Activated CD4-positive, alpha-beta memory T cell treated with anti-CD3 and anti-CD28 coated beads, Interleukin-2, amount 10 ng/mL, durations not matched to agents 7 days and 5 days (primary cell): Measurements from ENCODE around the gene MRPL17. TPM values are rescaled to one million over a fixed set of nuclear protein-coding genes. Genes with fewer than 3 reads are reported as not detected.

Source experiments
- CTCF ChIA-PET: fragments of 350-600 bp; sonication (Branson Sonifier 250); formaldehyde crosslinking; loops from one replicate; lab custom pipeline; 2021; ENCODE audit warnings: antibody characterized with exemption, inconsistent platforms; lab: Charles Lee
- POLR2A ChIA-PET: fragments of 350-600 bp; sonication (Branson Sonifier 250); formaldehyde crosslinking; loops from one replicate; lab custom pipeline; 2021; ENCODE audit warnings: antibody characterized with exemption; lab: Charles Lee
- DNase-seq: peaks from one replicate; pipeline ENCODE4 v3.0.0-alpha.2; 2020
- H3K27ac Mint-ChIP-seq: one replicate; pipeline ENCODE4 v1.8.0; 2021; ENCODE audit warnings: mild to moderate bottlenecking, mixed read lengths
- H3K27me3 Mint-ChIP-seq: one replicate; pipeline ENCODE4 v1.8.0; 2021; ENCODE audit warnings: mixed read lengths
- H3K36me3 Mint-ChIP-seq: one replicate; pipeline ENCODE4 v1.8.0; 2021; ENCODE audit warnings: low read depth, mixed read lengths
- H3K4me1 Mint-ChIP-seq: one replicate; pipeline ENCODE4 v1.8.0; 2021; ENCODE audit warnings: mixed read lengths
- H3K4me3 Mint-ChIP-seq: one replicate; pipeline ENCODE4 v1.8.0; 2021; ENCODE audit warnings: mild to moderate bottlenecking, mixed read lengths
- H3K9me3 Mint-ChIP-seq: one replicate; pipeline ENCODE4 v1.8.0; 2021; ENCODE audit warnings: mixed read lengths
- total RNA-seq, 2 experiments: library from RNA; stranded (reverse); gene quantifications; one replicate each; pipeline ENCODE4 v1.2.3, GENCODE V29; 2021

Gene MRPL17
- total RNA-seq, 2 experiments from 2014 or later, result 54.1 to 56.3 TPM

- ChIA-PET CTCF (interaction anchor here (0.6 to 3.3 kb wide), 4 partner anchors 19 to 45 kb away, joined by 3 to 18 read pairs (median 6); partner anchors contain the start of genes MRPL17 and TPP1), POLR2A (interaction anchor here (0.8 to 1.8 kb wide), 2 partner anchors 36 to 37 kb away, joined by 3 to 5 read pairs; partner anchors contain the start of gene TAF10)
- H3K27me3 Mint-ChIP-seq, result no peaks in the 10 kb centered on the region
- H3K36me3 Mint-ChIP-seq, result no peaks in the 10 kb centered on the region
- no peak for DNase-seq
- H3K4me1 Mint-ChIP-seq, result no peaks in the 10 kb centered on the region
- no peak overlapping the region for H3K27ac Mint-ChIP-seq
- H3K9me3 Mint-ChIP-seq, result no peaks in the 10 kb centered on the region
- no peak overlapping the region for H3K4me3 Mint-ChIP-seq
Observed at GRCh38 chr11:6648501-6648900, 34.6 kb downstream of the MRPL17 start.

- no peaks in the 10 kb centered on the region for H3K4me1 Mint-ChIP-seq
- H3K9me3 Mint-ChIP-seq, result no peaks in the 10 kb centered on the region
- CTCF ChIA-PET, result interaction anchor here (0.9 to 3.3 kb wide), 3 partner anchors 20 to 204 kb away, joined by 3 to 18 read pairs (median 4); no protein-coding TSS in a partner anchor
Observed at GRCh38 chr11:6647836-6648235, 35.3 kb downstream of the MRPL17 start.

GRCh38 chr11:6646918-6647679, 36.0 kb downstream of the MRPL17 start:
- H3K4me3 Mint-ChIP-seq, result no peak overlapping the region
- no peak overlapping the region for H3K27ac Mint-ChIP-seq
- ChIA-PET POLR2A (interaction anchor here (1.1 to 2.1 kb wide), 5 partner anchors 16 to 36 kb away, joined by 3 to 20 read pairs (median 5); partner anchors contain the start of genes TAF10 and TPP1), CTCF (interaction anchor here (0.7 to 3.3 kb wide), 7 partner anchors 12 to 204 kb away, joined by 3 to 18 read pairs (median 3); partner anchors contain the start of gene TPP1)
- H3K9me3 Mint-ChIP-seq, result no peaks in the 10 kb centered on the region
- DNase-seq, result peak; percentile 36
- H3K27me3 Mint-ChIP-seq, result no peaks in the 10 kb centered on the region
- H3K4me1 Mint-ChIP-seq, result no peaks in the 10 kb centered on the region
- H3K36me3 Mint-ChIP-seq, result no peaks in the 10 kb centered on the region

More at GRCh38 chr11:6647836-6648235, 35.3 kb downstream of the MRPL17 start:
- Mint-ChIP-seq H3K27me3 (no peaks in the 10 kb centered on the region), H3K36me3 (no peaks in the 10 kb centered on the region), H3K27ac (no peak overlapping the region), H3K4me3 (no peak overlapping the region)
- POLR2A ChIA-PET, result interaction anchor here (0.8 to 2.1 kb wide), 5 partner anchors 15 to 36 kb away, joined by 3 to 20 read pairs (median 5); partner anchors contain the start of genes TAF10 and TPP1
- DNase-seq, result no peak

- H3K27me3 Mint-ChIP-seq, result no peaks in the 10 kb centered on the region
- H3K36me3 Mint-ChIP-seq, result no peaks in the 10 kb centered on the region
- ChIA-PET POLR2A (interaction anchor here (1.2 to 2.1 kb wide), 4 partner anchors 24 to 35 kb away, joined by 5 to 20 read pairs (median 6); partner anchors contain the start of genes TAF10 and TPP1), CTCF (interaction anchor here (0.7 to 3.3 kb wide), 7 partner anchors 13 to 203 kb away, joined by 3 to 18 read pairs (median 3); partner anchors contain the start of gene TPP1)
- H3K4me3 Mint-ChIP-seq, result no peak overlapping the region
- no peaks in the 10 kb centered on the region for H3K9me3 Mint-ChIP-seq
- H3K27ac Mint-ChIP-seq, result no peak overlapping the region
- no peaks in the 10 kb centered on the region for H3K4me1 Mint-ChIP-seq
- no peak for DNase-seq
Observed at GRCh38 chr11:6646576-6646917, 36.6 kb downstream of the MRPL17 start.

- H3K36me3 Mint-ChIP-seq, result no peaks in the 10 kb centered on the region
- no peaks in the 10 kb centered on the region for H3K27me3 Mint-ChIP-seq
- DNase-seq, result no peak
Observed at GRCh38 chr11:6646071-6646470, 37.1 kb downstream of the MRPL17 start.

GRCh38 chr11:6642957-6643356, 40.2 kb downstream of the MRPL17 start:
- Mint-ChIP-seq H3K4me1 (no peaks in the 10 kb centered on the region), H3K27ac (no peak overlapping the region), H3K9me3 (no peaks in the 10 kb centered on the region), H3K27me3 (no peaks in the 10 kb centered on the region), H3K36me3 (no peaks in the 10 kb centered on the region), H3K4me3 (no peak overlapping the region)
- POLR2A ChIA-PET, result no interaction called here
- CTCF ChIA-PET, result interaction anchor here (0.6 to 1.2 kb wide), 2 partner anchors 14 to 1052 kb away, joined by 3 read pairs; no protein-coding TSS in a partner anchor
- no peak for DNase-seq

More at GRCh38 chr11:6646071-6646470, 37.1 kb downstream of the MRPL17 start:
- H3K9me3 Mint-ChIP-seq, result no peaks in the 10 kb centered on the region
- H3K4me1 Mint-ChIP-seq, result no peaks in the 10 kb centered on the region
- POLR2A ChIA-PET, result interaction anchor here (2.1 kb wide), 1 partner anchor 27 kb away, joined by 20 read pairs; the partner anchor contains the start of gene TPP1
- CTCF ChIA-PET, result interaction anchor here (1.3 to 3.3 kb wide), 2 partner anchors 22 to 115 kb away, joined by 3 to 18 read pairs; no protein-coding TSS in a partner anchor
- peak overlapping the region; percentile 6 for H3K27ac Mint-ChIP-seq
- H3K4me3 Mint-ChIP-seq, result no peak overlapping the region

GRCh38 chr11:6640985-6641701, 42.0 kb downstream of the MRPL17 start:
- no peak for DNase-seq
- Mint-ChIP-seq H3K27me3 (no peaks in the 10 kb centered on the region), H3K9me3 (no peaks in the 10 kb centered on the region), H3K27ac (no peak overlapping the region), H3K36me3 (no peaks in the 10 kb centered on the region), H3K4me1 (no peaks in the 10 kb centered on the region), H3K4me3 (no peak overlapping the region)
- CTCF ChIA-PET, result no interaction called here
- POLR2A ChIA-PET, result no interaction called here

- DNase-seq, result no peak
- Mint-ChIP-seq H3K27me3 (no peaks in the 10 kb centered on the region), H3K36me3 (no peaks in the 10 kb centered on the region), H3K4me1 (no peaks in the 10 kb centered on the region), H3K4me3 (no peak overlapping the region), H3K9me3 (no peaks in the 10 kb centered on the region), H3K27ac (no peak overlapping the region)
- POLR2A ChIA-PET, result no interaction called here
- CTCF ChIA-PET, result no interaction called here
Observed at GRCh38 chr11:6640036-6640984, 42.8 kb downstream of the MRPL17 start.

- DNase-seq, result no peak
- ChIA-PET POLR2A (interaction anchor here (1.2 kb wide), 1 partner anchor 45 kb away, joined by 4 read pairs; the partner anchor contains the start of gene MRPL17), CTCF (no interaction called here)
- no peaks in the 10 kb centered on the region for H3K9me3 Mint-ChIP-seq
- H3K4me3 Mint-ChIP-seq, result no peak overlapping the region
- H3K36me3 Mint-ChIP-seq, result no peaks in the 10 kb centered on the region
- no peak overlapping the region for H3K27ac Mint-ChIP-seq
- H3K4me1 Mint-ChIP-seq, result no peaks in the 10 kb centered on the region
- H3K27me3 Mint-ChIP-seq, result no peaks in the 10 kb centered on the region
Observed at GRCh38 chr11:6638429-6638828, 44.7 kb downstream of the MRPL17 start.

GRCh38 chr11:6637871-6638270, 45.3 kb downstream of the MRPL17 start:
- DNase-seq, result no peak
- no peaks in the 10 kb centered on the region for H3K4me1 Mint-ChIP-seq
- H3K36me3 Mint-ChIP-seq, result no peaks in the 10 kb centered on the region
- H3K27ac Mint-ChIP-seq, result no peak overlapping the region
- H3K9me3 Mint-ChIP-seq, result no peaks in the 10 kb centered on the region
- H3K27me3 Mint-ChIP-seq, result no peaks in the 10 kb centered on the region
- no peak overlapping the region for H3K4me3 Mint-ChIP-seq
- ChIA-PET CTCF (no interaction called here), POLR2A (no interaction called here)

- Mint-ChIP-seq H3K4me1 (peaks cover 4% of the 10 kb centered on the region), H3K4me3 (no peak overlapping the region), H3K27me3 (no peaks in the 10 kb centered on the region), H3K36me3 (no peaks in the 10 kb centered on the region), H3K27ac (no peak overlapping the region), H3K9me3 (no peaks in the 10 kb centered on the region)
- CTCF ChIA-PET, result no interaction called here
- DNase-seq, result no peak
- POLR2A ChIA-PET, result no interaction called here
Observed at GRCh38 chr11:6636480-6636879, 46.7 kb downstream of the MRPL17 start.
